ENCODE results near the gene SMPX.

GRCh38 chrX:21749924-21750323 lies 8.0 kb downstream of the SMPX start:
- TF ChIP-seq CEBPB (IDR thresholded peaks at IDR 0.05), result no peak
- TF ChIP-seq ZFP36 (IDR thresholded peaks at IDR 0.05; ENCODE audit: borderline replicate concordance, partially characterized antibody), result no peak
- TF ChIP-seq, protein P1, sequence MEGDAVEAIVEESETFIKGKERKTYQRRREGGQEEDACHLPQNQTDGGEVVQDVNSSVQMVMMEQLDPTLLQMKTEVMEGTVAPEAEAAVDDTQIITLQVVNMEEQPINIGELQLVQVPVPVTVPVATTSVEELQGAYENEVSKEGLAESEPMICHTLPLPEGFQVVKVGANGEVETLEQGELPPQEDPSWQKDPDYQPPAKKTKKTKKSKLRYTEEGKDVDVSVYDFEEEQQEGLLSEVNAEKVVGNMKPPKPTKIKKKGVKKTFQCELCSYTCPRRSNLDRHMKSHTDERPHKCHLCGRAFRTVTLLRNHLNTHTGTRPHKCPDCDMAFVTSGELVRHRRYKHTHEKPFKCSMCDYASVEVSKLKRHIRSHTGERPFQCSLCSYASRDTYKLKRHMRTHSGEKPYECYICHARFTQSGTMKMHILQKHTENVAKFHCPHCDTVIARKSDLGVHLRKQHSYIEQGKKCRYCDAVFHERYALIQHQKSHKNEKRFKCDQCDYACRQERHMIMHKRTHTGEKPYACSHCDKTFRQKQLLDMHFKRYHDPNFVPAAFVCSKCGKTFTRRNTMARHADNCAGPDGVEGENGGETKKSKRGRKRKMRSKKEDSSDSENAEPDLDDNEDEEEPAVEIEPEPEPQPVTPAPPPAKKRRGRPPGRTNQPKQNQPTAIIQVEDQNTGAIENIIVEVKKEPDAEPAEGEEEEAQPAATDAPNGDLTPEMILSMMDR (IDR thresholded peaks at IDR 0.05), result no peak
- no peak for TF ChIP-seq EP300 (IDR thresholded peaks at IDR 0.05)
- no peak for TF ChIP-seq CHD2 (IDR thresholded peaks at IDR 0.05; ENCODE audit: low read length, partially characterized antibody)
- TF ChIP-seq RNF2 (IDR thresholded peaks at IDR 0.05; ENCODE audit: borderline replicate concordance, low read depth), result no peak
- TF ChIP-seq TP53 (CRISPR knock-in tag; IDR thresholded peaks at IDR 0.05), result no peak
- TF ChIP-seq BHLHE40 (IDR thresholded peaks at IDR 0.05; ENCODE audit: low read depth, low read length), result no peak
- TF ChIP-seq ELK1 (IDR thresholded peaks at IDR 0.05; ENCODE audit: low read depth, low read length), result no peak
- TF ChIP-seq MAX (IDR thresholded peaks at IDR 0.05), result no peak
- TF ChIP-seq, protein P2, sequence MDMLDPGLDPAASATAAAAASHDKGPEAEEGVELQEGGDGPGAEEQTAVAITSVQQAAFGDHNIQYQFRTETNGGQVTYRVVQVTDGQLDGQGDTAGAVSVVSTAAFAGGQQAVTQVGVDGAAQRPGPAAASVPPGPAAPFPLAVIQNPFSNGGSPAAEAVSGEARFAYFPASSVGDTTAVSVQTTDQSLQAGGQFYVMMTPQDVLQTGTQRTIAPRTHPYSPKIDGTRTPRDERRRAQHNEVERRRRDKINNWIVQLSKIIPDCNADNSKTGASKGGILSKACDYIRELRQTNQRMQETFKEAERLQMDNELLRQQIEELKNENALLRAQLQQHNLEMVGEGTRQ (IDR thresholded peaks at IDR 0.05), result no peak
- no peak for TF ChIP-seq POLR2A (IDR thresholded peaks at IDR 0.05; ENCODE audit: low read length)
- TF ChIP-seq SREBF2 (IDR thresholded peaks at IDR 0.05), result no peak

All from A549 (cell line).